ENCODE measurements around the gene AQP6. TPM values are rescaled to one million over a fixed set of nuclear protein-coding genes. Genes with fewer than 3 reads are reported as not detected.

AQP6 gene
- total RNA-seq, 2 experiments from 2014 or later: not detected

DNA sequence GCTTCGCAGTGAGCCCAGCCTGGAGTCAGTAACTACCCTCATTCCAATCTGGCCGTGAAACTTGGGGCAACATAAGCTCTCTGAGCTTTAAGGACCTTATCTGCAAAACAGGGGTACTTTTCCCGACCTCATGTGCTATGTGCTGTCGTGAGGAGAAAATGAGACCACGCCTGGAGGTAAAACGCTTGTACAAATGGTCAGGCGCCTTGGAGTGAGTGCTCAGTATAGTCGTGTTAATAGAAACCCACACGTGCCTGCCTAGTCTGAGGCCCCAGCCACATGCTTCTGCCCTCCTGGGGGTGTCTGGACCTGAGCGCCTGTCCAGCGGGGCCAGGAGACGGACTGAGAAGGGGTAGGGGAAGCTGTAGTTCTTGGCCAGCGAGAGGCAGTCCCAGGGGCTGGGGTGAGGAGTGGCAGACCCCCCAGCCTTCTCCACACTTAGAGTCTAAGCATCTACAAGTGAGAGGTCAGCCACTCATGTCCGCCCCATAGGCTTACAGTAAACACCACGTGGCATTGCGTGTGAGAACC, 6.2 kb upstream of the AQP6 start:
- Histone ChIP-seq H3K4me2 (ENCODE audit: low read length) (peak overlapping the region; percentile 94), H3K27ac (ENCODE audit: low read depth, low read length, poor library complexity, severe bottlenecking) (no peak overlapping the region), H3K79me2 (ENCODE audit: insufficient read depth, low read depth, low read length) (no peaks in the 10 kb centered on the region), H3K4me3 (ENCODE audit: low read depth, low read length, poor library complexity, severe bottlenecking) (no peak overlapping the region), H2AFZ (ENCODE audit: low read length) (no peak overlapping the region), H3K36me3 (ENCODE audit: insufficient read depth, low read length) (no peaks in the 10 kb centered on the region), H4K20me1 (ENCODE audit: insufficient read depth, low read length) (no peaks in the 10 kb centered on the region), H3K4me1 (ENCODE audit: insufficient read depth, low read length, poor library complexity, severe bottlenecking) (peaks cover 9% of the 10 kb centered on the region), H3K9me3 (ENCODE audit: low read length) (no peaks in the 10 kb centered on the region), H3K9me2 (ENCODE audit: insufficient read depth, low read length) (no peaks in the 10 kb centered on the region)
- POLR2A ChIA-PET: interaction anchor here (0.5 kb wide), 1 partner anchor 674 kb away, joined by 3 read pairs; no protein-coding TSS in a partner anchor
- BruUV-seq (replicated peaks): no TSS peak
- CTCF ChIA-PET (ENCODE audit: unreplicated experiment): interaction anchor here (0.6 to 2.2 kb wide), 7 partner anchors 72 to 187 kb away, joined by 3 to 20 read pairs (median 4); partner anchors contain the start of gene SMARCD1
- TF ChIP-seq, protein P1, sequence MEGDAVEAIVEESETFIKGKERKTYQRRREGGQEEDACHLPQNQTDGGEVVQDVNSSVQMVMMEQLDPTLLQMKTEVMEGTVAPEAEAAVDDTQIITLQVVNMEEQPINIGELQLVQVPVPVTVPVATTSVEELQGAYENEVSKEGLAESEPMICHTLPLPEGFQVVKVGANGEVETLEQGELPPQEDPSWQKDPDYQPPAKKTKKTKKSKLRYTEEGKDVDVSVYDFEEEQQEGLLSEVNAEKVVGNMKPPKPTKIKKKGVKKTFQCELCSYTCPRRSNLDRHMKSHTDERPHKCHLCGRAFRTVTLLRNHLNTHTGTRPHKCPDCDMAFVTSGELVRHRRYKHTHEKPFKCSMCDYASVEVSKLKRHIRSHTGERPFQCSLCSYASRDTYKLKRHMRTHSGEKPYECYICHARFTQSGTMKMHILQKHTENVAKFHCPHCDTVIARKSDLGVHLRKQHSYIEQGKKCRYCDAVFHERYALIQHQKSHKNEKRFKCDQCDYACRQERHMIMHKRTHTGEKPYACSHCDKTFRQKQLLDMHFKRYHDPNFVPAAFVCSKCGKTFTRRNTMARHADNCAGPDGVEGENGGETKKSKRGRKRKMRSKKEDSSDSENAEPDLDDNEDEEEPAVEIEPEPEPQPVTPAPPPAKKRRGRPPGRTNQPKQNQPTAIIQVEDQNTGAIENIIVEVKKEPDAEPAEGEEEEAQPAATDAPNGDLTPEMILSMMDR (conservative IDR thresholded peaks at IDR 0.05; ENCODE audit: low read length): no peak
- no peak for TF ChIP-seq EZH2phosphoT487 (IDR thresholded peaks at IDR 0.05; ENCODE audit: borderline replicate concordance, low read depth, low read length)
- intact Hi-C loops (cut with micrococcal nuclease; ENCODE audit: unreplicated experiment): loop anchor here (1.0 to 5.0 kb wide), 5 partner anchors 71 to 201 kb away; partner anchors contain the start of gene CERS5
- DNase-seq (ENCODE audit: low spot score): no peak

GRCh38 chr12:49967042-49967776, 5.5 kb upstream of the AQP6 start:
- peak overlapping the region; percentile 94 for H3K4me2 ChIP-seq (ENCODE audit: low read length)
- peak; percentile 86 for DNase-seq (ENCODE audit: low spot score)
- peak overlapping the region; percentile 61 for H3K4me3 ChIP-seq (ENCODE audit: low read depth, low read length, poor library complexity, severe bottlenecking)
- ChIA-PET CTCF (ENCODE audit: unreplicated experiment) (interaction anchor here (0.6 to 2.2 kb wide), 6 partner anchors 24 to 187 kb away, joined by 3 to 20 read pairs (median 4); partner anchors contain the start of gene SMARCD1), POLR2A (no interaction called here)
- H3K9me3 ChIP-seq (ENCODE audit: low read length): no peaks in the 10 kb centered on the region
- H3K79me2 ChIP-seq (ENCODE audit: insufficient read depth, low read depth, low read length): no peaks in the 10 kb centered on the region
- TF ChIP-seq, protein P1 (conservative IDR thresholded peaks at IDR 0.05; ENCODE audit: low read length): peak; percentile 90
- no peak for TF ChIP-seq EZH2phosphoT487 (IDR thresholded peaks at IDR 0.05; ENCODE audit: borderline replicate concordance, low read depth, low read length)
- H3K36me3 ChIP-seq (ENCODE audit: insufficient read depth, low read length): no peaks in the 10 kb centered on the region
- peaks cover 9% of the 10 kb centered on the region for H3K4me1 ChIP-seq (ENCODE audit: insufficient read depth, low read length, poor library complexity, severe bottlenecking)
- H4K20me1 ChIP-seq (ENCODE audit: insufficient read depth, low read length): no peaks in the 10 kb centered on the region
- no TSS peak for BruUV-seq (replicated peaks)
- intact Hi-C loops (cut with micrococcal nuclease; ENCODE audit: unreplicated experiment): loop anchor here (1.0 to 5.0 kb wide), 5 partner anchors 70 to 200 kb away; partner anchors contain the start of gene CERS5
- no peaks in the 10 kb centered on the region for H3K9me2 ChIP-seq (ENCODE audit: insufficient read depth, low read length)
- no peak overlapping the region for H3K27ac ChIP-seq (ENCODE audit: low read depth, low read length, poor library complexity, severe bottlenecking)
- H2AFZ ChIP-seq (ENCODE audit: low read length): peak overlapping the region; percentile 99

Measured in OCI-LY7 (cell line).